Ramos (cell line): Measurements from ENCODE around the gene CUEDC1.
"Not testable (repeated sequence)": the region's sequence is repeated elsewhere in the genome, so short reads cannot be mapped to it uniquely, and the experiment has no call there.

Source experiments
- in situ Hi-C: fragments of 300-500 bp; cut with MboI; formaldehyde crosslinking; loops from one replicate; pipeline ENCODE4 v1.14.3; 2022; ENCODE audit warnings: low sequenced_read_pairs; ENCODE audit not compliant: unreplicated experiment

Gene CUEDC1

DNA sequence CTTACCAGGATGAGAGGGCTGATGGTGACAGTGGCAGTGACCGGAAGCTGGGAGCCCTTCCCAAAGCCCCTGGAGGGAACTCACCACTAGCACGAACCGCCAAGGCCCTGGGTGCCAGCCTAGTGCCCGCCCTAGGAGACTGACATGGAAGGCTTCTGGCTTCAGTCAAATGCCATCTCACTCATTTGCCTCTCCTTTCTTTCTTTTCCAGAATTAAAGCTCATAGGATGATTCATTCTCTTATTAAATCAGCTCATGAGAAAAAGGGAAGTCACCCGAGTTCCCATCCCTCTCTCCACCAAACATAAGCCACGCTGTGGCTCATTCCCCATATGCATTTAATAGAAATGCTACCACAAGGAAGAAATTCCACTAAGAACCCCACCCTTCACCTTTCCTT is 12.1 kb downstream of the CUEDC1 start:
- in situ Hi-C loops, result no loop called here

DNA sequence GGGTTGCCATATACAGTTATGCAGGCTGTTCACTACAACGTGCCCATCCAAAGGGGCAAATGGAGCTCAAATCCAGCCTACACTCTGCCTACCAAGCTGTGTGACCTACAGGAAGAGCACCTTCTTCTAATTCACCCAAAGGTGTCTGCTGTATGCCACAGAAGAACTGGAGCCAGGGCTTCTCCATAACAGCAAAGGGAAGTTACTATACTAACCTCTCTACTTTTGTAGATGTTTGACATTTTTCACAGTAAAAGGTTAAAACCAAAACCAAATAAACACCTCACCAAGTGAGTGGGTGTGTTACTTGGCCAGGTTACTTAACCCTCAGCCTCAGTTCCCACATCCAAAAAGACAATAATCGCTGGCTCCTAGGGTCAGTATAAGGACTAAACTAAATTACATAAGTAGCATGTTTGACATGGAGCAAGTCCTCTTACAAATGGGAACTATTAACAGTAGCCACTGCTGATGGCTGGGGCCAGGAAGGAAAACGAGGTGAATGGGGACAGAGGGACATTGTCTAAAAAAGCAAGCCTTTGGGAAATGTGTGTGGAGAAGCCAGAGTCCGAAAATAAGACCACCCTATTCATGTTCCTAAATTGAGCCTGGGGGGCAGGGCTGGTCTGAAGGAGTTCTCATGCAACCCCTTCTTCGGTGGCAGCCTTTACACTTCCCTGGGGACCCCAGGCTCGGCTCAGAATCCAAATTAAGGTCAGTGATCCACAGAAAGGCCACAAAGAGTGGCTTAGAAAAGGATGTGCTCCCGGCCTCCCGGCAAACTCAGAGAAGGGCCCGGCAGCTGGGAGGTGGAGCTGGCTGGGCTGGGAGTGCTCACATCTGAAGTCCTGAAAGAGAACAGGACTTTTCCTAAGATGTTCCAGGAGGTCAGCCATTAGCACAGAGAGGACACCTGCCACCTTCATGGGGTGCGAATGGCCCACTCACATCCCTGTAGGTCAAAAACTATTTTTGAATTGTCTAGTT is 13.5 kb downstream of the CUEDC1 start:
- in situ Hi-C loops, result no loop called here

DNA sequence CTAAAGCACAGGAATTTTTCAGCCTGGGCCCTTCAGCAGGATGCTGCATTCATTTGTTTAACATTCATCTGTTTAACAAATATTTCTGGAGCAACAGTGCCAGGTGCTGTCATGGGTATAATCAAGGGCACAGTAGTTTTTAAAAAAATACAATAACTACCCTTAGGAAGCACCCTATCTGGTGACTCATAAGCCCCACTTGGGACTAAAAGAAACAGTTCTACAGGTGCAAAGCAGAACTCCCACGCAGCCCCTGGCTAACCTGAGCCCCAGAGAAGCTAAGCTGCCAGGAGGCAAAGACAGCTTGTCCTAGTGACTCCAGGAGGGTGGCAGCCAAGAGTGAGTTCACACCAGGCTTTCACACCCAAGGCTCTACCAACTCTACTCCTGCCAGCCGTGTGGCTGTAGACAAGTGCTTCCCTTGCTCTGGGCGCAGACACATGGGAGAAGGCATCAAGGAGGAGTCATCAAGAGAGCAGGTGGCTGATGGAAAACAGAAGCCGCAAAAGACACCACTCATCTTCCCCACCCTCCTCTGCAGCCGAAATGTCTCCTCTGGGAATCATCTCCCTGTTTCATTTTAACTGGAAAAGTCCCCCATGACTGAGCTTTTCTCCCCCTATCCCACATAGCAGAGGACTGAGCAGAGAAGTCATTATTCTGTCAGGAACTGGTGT is 14.4 kb downstream of the CUEDC1 start:
- in situ Hi-C loops, result no loop called here

DNA sequence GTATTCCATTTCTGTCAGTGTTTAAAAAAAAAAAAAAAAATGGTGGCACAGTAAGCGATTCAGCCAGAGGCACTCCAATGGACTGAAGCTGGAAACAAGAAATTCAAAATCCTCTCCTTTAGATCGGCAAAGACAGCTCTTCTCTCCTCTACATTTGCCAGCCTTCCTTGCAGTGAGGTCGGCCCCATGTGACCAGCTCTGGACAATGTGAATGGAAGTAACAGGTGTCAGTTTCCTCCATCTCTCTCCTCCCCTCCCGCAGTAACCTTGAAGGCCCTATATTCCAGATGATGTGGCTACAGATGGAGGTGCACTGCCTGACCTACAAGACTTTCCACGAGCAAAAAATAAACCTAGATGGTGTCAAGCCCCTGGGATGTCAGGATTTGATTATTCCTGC is 15.0 kb downstream of the CUEDC1 start:
- in situ Hi-C loops, result no loop called here

DNA sequence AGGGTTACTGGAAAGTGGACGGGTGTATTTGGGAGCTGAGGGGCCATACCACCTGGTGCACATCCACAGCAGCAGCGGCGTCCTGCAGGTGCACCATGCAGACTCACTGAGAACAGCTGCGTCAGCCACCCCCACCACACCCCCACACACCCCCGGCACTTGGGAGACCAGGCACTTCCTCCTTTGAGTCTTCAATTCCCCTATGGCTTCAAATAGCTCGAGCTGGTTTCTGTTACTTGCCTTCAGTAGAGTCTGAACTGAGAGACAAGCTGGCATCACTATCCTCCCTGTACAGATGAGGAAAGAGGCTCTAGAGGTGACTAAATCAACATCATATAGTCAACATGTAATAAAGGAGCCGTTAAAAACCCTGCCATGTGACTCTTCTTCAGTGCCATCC is 15.4 kb downstream of the CUEDC1 start:
- in situ Hi-C loops, result no loop called here

DNA sequence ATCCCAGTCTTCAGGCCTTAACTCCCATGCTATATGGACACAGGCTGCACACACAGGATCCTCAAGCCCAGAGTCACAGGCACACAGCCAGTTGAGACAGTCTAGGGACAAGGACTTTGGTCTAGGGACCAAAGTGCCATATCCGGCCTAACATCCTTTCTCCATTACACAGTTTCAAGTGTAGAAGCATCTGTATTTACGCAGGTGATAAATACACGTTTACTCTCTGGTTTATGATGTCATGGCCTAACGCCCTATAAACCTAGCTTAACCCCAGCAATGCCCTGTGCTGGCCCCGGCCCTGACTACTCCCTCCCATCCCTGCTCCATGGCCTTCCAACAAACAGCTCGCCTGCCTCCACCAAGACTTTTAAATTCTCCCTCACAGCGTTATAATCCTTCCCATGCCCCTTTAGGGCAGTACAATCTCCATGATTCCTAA is 17.1 kb downstream of the CUEDC1 start:
- in situ Hi-C loops, result no loop called here

DNA sequence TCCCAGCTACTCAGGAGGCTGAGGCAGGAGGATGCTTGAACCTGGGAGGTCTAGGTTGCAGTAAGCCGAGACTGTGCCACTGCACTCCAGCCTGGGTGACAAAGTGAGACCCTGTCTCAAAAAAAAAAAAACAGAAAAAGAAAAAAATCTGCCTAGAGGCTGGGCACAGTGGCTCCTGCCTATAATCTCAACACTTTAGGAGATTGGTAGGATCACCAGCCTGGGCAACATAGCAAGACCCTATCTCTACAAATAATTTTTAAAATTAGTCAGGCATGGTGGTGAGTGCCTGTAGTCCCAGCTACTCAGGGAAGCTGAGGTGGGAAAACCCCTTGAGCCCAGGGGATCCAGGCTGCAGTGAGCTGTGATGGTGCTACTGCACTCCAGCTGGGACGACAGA is 17.7 kb downstream of the CUEDC1 start:
- in situ Hi-C loops, result no loop called here

DNA sequence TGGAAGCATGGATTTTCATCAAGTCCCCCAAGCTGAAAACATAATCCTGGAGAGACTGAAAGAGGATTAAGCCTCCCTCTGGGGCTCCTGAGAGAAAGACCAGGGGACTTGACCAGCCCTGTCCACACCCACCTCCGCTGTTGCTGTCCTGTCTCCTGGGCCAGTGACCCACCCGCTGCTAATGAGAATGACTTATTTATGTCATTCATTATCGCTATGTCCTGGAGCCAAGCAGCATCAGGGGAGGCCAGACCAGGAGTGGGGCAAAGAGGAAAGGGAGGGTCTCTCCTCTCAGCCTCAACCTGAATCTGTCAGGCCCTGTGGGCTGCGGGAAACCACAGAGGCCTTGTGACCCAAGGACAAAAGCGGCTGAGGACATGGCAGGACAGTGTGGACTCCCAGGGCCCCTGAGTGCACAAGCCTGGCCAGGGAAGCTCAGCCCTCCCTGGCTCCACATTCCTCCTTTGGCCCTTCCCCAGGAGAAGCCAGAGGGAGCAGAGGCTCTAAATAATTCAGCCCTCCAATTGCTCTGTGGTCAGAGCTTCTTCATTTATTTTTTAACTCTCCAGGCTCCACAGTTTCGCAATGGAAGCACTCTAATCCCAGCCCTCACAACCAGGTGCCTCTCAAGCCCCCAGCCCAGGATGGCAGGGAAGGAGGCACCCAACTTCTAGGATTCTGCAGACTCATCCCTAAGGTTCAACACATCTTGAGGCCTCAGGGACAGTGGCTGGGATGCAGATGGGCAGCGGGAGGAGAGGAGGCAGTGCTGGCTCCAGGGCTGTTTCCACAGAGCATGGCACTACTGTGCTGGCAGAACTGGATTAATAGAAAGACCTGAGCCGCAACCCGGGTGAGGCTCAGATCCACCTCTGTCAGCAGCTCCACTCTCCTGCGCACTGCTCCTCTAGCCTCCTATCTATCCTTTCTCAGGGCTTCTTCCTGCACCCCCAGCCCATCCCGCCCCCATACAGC is 19.1 kb downstream of the CUEDC1 start:
- in situ Hi-C loops, result no loop called here

DNA sequence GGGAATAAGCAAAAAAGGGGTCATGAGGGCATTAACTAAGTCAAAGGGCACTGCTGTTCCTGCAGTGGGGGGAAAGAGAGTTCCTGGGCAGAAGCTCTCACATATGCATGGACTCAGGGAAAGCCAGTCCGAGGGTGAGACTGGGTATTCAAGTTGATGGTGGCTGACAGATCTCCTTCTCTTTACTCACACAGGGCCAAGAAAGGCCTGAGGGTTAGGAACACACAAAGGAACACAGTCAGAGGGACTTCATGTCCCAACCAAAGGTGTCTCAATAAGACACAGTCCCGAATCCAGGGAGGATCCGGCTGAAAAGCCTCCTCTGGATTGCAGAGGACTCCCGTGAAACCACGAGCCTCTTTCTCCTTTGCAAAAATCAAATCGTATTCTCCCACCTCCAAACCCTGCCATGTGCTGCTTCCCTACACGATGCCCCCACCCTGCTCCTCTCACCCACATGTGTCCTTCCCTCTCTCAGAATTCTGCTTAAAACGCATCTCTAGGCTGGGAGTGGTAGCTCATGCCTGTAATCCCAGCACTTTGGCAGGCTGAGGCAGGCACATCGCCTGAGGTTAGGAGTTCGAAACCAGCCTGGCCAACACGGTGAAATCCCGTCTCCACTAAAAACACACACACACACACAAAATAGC is 23.6 kb downstream of the CUEDC1 start:
- in situ Hi-C loops, result no loop called here

DNA sequence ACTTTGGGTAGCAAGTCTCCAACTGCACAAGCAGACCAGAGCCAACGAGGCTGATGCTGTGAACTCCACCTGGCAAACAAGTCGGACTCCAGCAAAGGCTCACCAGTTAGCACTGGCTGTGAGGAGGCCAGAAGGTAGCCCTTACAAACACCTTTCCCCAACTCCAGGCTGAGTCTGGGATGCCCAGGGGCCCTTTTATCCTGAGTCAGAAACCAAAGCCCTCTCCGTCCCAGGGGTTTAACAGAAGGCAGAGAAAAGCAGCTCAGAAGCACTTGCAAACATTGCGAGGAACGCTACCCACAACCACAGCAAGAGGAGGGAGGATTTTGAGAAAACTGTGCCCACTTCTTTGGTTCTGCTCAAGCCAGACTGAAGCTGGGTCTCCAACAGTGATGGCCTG is 25.0 kb downstream of the CUEDC1 start:
- in situ Hi-C loops, result no loop called here

DNA sequence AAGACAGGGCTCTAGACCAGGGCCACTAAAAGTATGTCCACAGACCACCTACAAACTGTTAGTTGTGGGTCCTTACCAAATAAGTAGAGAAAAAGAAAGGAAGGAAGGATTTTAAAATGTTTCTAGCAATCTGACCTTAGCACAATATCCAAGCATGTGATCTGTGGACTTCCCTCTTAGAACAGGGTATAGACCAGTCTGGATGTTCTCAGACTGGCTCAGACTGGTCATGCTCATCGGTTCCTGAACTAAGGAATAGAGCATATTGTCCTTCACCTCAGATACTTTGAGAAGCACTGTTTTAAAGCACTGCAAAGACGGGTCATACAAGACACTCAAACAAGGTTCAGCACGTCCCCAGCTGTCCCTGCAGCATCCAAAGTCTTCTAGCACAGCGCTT is 25.8 kb downstream of the CUEDC1 start:
- in situ Hi-C loops, result no loop called here

DNA sequence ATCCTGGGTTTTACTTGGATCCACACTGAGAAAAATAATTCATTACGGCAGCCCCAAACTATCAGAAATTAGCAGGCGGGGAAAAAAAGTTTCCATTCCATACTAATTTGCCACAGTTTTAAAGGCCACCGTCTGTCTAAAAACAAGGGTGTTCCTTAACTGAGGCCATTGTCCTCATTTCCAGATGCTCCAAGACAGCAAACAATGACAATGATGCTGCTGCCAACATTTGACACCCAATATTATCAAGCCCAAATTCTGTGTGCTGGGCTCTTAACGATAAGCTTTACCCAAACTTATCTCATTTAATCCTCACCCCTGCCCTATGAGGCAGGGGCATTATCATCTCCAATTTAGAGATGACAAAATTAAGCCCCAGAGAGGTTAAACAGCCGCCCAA is 26.3 kb downstream of the CUEDC1 start:
- in situ Hi-C loops, result no loop called here

DNA sequence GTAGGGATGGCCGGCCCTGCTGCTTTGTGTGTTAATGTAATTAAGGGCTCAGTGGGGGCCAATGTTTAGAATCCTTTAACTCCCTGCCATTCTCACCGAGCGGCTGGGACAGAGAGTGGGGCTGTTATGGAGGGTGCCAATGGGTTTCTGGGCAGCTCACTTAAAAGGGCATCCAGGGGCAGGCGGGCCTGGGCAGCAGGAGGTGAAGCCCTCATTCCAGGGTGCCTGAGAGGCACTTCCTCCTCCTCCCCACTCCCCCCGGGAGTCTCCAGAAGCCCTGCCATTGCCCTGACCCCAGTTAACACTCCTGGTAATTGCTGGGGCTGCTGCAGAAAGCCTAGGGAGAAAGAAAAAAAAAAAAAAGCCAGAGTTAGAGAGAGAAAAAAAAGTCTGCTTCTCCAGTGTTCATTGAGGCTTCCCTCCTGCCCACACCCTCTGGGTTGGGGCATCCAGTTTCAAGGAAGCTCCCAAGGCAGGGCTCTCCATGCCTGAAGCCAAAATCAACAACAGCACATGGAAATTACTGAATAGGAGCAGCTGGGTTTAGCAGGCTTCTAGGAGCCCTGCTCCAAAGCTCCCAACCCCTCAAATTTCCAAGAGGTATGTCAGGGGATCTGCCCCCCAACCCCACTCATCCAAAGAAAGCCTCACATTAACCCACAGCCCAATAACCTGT is 28.0 kb downstream of the CUEDC1 start:
- in situ Hi-C loops, result no loop called here

DNA sequence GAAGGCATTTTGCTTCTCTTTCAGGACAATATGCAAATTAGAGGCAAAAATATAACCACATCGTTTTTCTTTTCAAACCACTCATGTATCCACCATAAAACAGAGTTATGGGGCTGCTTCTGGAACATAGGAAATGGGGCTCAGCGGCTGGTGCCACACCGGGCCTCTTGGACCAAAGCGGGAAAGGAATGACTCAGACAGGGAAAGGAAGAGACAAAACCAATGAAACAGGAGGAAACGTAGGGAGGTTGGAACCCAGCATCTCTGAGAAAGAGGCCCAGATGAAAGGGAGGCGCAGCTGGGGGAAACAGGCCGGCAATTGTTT is 28.5 kb downstream of the CUEDC1 start:
- in situ Hi-C loops, result no loop called here

DNA sequence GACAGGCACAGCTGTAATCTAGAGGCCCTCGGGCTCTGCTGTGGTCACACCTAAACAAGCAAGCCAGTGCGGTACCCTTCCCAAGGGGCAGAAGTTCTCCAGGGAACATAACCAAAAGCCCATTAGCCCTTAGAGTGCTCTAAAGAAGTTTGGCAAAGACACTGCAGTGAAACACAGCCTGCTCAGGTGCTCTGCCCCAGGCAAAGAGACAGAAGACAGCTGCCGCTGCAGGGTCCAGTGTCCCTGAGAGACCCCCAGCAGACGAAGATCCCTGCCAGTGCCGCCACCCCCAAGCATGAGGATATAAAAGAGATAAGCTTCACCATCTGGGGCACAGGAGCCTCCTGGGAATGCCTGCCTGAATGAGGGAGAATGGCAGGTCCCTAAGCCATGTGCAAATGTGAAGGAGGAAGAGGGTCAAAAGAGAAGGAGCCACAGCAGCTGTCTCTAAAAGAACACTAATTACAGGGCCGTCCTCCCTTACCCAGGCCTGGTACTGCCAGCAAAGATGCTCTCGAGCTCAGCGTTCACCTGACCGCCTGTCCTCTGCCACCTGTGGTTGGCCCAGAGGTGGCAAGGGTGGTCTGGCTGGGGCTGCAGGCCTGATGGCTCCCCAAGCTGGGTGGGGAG is 29.7 kb downstream of the CUEDC1 start:
- in situ Hi-C loops, result no loop called here

DNA sequence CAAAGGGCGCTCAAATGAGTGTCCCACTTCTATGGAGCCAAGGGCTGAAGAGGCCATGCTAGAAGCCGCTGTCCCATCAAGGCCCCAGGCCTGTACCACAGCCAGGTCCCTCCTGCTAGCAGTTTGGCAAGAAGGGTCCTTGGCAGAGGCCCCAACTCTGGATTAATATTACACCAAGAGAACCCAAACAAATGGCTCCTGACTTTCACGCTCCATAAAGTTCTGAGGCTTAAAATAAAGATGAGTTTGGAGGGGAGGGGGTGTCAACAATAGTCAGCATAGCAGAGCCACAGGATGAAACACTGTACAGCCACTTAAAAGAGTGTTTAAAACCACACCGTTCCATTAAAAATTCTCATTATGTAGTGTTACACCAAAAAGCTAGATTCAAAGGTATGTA is 30.5 kb downstream of the CUEDC1 start:
- in situ Hi-C loops, result no loop called here

DNA sequence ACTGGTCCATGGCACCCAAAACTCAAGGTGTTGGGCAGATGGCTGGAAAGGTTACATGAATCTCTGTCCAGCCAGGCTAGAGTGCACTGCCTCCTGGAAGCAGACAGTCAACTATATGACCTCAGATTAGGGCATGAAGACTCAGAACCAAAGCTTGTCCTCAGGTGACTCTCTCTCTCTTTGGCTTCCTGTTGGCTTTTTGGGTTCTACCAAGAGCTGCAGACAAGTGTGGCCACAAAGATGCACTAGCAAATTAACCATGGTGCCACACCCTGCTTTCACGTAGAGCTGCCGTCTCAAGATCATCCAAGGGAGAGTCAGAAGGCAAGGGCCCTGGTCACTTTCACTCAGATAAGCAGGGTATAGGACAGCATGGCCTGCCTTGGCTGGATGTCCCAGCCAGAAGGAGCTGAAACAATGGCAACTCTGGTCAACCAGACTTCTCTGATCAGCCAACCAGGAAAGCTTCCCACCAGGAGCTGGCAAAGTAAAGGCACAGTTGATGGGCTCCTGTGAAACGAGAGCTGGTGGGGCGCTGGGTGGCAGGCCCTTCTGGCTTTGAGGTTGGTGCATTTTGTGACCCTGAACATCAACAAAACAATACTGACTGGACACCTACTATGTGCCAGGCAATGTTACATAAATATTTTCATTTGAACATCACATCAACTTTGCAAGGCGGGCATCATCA is 31.9 kb downstream of the CUEDC1 start:
- in situ Hi-C loops, result no loop called here

DNA sequence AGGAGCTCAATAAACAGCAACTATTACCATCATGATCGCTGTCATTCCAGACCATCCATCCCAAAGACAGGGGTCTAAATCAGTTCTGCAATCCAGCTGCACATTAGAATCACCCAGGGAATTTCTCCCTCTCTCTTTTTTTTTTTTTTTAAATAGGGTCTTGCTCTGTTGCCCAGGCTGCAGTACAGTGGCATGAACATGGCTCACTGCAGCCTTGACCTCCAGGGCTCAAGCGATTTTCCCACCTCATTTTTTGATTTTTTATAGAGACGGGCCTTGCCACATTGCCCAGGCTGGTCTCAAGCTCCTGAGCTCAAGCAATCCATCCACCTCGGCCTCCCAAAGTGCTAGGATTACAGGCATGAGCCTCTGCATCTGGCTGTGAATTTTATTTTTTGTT is 32.5 kb downstream of the CUEDC1 start:
- in situ Hi-C loops, result not testable (repeated sequence)
